ENCODE results near the gene ACSM3.
"Not testable (repeated sequence)": the region's sequence is repeated elsewhere in the genome, so short reads cannot be mapped to it uniquely, and the experiment has no call there.

Gene ACSM3

GRCh38 chr16:20805684-20806167 is 41.9 kb downstream of the ACSM3 start:
- DNase-seq (ENCODE audit: low read depth in 2 of 2), result not testable (repeated sequence)

- peak; percentile 69 to 70 for DNase-seq (ENCODE audit: low read depth in 2 of 2)
These were observed 42.6 kb downstream of the ACSM3 start, which contains the start of the genes ERI2 and REXO5 for GRCh38 chr16:20806168-20807050. ERI2 (minus strand) TSS chr16:20806472; CDS start chr16:20806430, 42 bp downstream. REXO5 (plus strand) TSS chr16:20806527; CDS start chr16:20806954, 427 bp downstream.

DNA sequence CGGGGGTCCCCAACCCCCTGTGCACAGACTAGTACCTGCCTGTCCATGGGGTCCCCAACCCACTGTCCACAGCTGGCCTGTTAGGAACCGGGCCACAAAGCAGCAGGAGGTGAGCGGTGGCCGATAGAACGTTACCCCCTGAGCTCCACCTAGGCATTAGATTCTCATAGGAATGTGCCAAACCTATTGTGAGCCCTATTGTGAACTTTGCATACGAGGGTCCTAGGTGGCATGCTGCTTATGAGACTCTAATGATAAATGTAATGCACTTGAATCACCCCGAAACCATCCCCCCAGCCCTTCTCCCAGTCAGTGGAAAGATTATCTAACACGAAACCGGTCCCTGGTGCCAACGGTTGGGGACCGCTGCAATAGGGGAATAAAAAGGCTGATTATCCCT is 44.0 kb downstream of the ACSM3 start:
- no peak for DNase-seq (ENCODE audit: low read depth in 2 of 2)

DNA sequence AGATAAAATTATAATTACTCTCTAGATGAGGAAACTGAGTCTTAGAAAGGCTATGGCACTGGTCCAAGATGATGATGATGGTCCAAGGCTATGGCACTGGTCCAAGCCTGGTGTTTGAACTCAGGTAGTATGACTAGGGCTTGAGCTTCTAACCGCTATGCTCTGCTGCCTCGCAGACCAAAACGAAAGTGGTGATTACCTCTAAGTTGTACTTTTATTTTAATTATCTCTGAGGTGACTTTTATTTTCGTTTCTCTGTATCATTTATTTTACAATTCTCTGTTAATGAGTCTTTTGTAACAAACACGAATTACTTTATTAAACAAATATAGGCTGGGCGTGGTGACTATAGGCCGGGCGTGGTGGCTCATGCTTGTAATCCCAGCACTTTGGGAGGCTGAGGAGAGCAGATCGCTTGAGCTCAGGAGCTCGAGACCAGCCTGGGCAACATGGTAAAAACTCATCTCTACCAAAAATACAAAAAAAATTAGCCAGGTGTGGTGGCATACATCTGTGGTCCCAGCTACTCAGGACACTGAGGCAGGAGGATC is 48.1 kb downstream of the ACSM3 start:
- no peak for DNase-seq (ENCODE audit: low read depth in 2 of 2)

- DNase-seq (ENCODE audit: low read depth in 2 of 2), result no peak
These were observed 48.7 kb downstream of the ACSM3 start for GRCh38 chr16:20812510-20812909.

DNA sequence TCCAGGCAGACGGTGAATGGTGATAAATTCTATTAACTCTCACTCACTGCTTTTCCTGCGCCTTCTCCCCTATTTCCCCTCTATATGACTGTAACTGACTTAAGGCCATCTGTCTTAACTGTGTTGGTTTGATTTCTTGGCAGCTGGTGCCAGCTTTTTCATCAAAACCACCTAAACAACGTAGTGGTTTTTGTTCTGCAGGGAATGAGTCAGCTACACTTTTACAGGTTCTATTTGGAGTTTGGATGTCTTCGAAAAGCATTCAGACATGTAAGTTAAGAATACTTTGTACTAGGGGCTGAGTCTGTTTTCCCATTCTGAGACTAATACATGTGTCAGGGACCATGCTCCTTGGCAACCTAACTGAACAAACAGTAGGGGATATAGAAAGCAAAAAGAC is 51.0 kb downstream of the ACSM3 start:
- no peak for DNase-seq (ENCODE audit: low read depth in 2 of 2)

DNA sequence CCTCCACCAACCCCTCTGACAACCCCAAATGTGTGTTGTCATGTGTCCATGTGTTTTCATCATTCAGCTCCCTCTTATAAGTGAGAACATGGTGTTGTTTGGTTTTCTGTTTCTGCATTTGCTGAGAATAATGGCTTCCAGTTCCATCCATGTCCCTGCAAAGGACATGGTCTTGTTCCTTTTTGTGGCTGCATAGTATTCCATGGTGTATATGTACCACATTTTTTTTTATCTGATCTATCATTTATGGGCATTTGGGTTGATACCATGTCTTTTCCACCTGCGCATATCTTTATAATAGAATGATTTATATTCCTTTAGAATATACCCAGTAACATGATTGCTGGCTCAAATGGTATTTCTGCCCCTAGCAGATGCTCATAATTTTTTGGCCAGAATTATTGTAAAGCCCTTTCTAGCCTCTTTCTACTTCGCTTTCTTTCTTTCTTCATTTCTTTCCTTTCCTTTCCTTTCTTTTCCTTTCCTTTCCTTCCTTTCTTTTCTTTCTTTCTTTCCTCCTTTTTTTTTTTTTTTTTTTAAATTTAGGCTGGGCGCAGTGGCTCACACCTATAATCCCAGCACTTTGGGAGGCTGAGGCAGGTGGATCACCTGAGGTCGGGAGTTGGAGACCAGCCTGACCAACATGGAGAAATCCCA is 55.2 kb downstream of the ACSM3 start:
- no peak for DNase-seq (ENCODE audit: low read depth in 2 of 2)

DNA sequence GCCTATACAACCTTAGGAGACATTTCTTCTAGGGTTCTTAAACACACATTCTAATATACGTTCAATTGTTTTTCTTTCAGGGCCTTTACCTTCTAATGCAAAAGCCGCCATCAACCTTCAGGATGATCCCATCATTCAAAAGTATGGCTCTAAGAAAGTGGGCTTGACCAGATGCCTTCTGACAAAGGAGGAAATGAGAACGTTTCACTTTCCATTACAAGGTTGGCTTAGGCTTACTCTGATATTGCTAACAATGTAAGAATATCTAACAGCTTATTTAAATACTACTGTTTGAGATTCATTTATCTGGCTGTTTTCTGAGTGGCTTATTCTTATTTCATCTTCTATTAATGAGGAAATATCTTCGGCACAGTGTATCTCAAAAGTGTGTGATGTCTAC is 57.9 kb downstream of the ACSM3 start:
- no peak for DNase-seq (ENCODE audit: low read depth in 2 of 2)

DNA sequence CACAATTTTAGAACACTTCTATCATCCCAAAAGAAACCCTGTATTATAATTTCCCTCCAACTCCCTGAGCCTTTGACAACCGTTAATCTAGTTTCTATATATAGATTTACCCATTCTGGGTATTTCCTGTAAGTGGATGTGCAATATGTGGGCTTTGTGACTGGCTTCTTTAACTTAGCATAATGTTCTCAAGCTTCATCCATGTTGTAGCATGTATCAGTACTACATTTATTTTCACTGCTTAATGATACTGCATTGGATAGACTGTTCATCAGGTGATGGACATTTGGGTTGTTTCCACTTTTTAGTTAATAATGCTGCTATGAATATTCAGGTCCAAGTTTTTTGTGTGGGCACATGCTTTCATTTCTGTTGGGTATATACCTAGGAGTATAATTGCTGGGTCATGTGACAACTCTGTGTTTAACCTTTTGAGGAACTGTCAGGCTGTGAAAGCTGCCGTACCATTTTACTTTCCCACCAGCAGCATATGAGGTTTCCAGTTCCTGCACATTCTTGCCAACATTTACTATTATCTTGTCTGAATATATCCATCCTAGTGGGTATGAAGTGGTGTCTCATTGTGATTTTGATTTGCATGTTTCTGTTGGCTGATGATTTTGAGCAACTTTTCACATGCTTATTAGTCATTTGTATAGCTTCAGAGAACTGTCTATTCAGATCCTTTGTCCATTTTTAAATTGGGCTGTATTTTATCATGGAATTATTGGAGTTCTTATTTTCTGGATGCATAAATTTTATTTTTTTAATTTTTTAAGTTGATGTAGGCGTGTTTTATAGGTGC is 58.9 kb downstream of the ACSM3 start:
- no peak for DNase-seq (ENCODE audit: low read depth in 2 of 2)

DNA sequence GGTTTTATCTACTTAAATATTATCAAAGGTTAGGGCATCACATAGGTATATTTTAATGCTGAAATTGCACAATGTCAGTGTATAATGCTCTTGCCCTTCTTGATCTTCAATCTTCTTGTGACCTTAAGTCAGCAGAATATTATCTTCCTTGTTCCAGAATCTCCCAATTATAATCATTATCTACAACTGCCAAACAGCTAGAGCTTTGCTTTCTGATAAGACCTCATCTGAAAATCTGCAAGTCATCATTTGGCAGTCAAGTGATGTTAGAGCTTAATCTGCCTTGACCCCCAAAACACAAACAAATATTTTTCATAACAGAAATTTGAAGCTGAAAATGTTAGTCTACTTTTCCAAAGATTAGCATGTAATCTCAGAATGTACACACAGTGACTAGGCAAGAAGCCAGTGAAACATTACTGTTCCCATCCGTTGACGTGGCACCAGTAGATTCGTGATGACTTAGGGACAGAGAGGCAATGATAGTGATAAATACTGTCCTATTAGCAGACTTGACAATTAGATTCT is 62.3 kb downstream of the ACSM3 start:
- DNase-seq (ENCODE audit: low read depth in 2 of 2), result no peak

GRCh38 chr16:20829536-20829935 is 65.7 kb downstream of the ACSM3 start:
- no peak for DNase-seq (ENCODE audit: low read depth in 2 of 2)

DNA sequence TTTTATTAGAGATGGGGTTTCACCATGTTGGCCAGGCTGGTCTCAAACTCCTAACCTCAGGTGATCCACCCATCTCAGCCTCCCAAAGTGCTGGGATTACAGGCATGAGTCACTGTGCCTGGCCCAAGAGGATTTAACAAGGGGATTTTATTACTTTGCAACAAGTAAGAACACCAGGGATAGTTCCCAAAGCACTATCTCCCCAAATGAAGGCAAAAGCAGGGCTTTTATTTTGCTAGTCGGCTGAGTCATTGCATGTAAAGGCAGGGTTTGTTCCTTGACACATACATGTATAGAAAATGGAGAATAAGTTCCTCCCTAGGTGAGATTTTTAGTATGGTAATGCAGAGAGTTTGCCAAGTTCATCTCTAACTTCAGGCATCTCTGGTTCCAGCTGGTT is 66.6 kb downstream of the ACSM3 start:
- no peak for DNase-seq (ENCODE audit: low read depth in 2 of 2)

DNA sequence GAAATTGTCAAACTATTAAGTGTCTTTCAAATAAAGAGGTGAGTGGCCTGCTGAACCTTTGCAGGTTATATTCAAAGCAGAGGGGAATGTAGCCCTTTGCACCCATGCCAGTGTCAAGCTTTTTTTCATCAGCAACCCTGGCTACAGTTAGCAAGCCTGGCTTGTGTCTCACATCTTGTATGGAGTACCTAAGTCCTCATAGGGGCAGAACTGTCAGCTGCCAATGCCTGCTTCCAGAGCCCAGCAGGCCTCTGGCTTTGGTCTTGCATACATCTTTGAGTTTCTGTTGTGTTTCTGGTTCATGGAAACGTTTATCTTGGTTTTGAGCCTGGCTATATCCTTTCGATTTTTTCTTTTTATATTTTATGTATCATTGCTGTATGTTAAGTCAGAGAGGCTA is 69.3 kb downstream of the ACSM3 start:
- no peak for DNase-seq (ENCODE audit: low read depth in 2 of 2)

- no peak for DNase-seq (ENCODE audit: low read depth in 2 of 2)
These were observed 74.4 kb downstream of the ACSM3 start for GRCh38 chr16:20838240-20838639.

DNA sequence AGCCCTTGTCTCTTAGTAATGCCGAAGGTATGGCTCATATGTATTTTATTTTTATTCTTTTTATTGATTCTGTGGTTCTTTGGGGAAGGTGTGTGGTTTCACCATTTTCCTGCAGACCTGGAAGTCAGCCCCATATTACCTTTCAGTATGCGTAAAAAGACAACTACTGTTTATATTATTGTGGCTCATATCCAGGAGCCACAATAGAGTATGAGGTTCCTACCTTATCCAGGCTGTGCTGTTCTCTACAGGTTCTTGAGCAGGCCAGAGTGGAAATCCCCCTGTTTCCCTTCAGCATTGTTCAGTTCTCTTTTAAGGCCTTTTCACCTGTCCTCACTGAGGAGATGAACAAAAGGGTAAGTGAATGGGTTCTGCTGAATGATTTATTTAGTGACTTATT is 75.7 kb downstream of the ACSM3 start:
- DNase-seq (ENCODE audit: low read depth in 2 of 2), result no peak

DNA sequence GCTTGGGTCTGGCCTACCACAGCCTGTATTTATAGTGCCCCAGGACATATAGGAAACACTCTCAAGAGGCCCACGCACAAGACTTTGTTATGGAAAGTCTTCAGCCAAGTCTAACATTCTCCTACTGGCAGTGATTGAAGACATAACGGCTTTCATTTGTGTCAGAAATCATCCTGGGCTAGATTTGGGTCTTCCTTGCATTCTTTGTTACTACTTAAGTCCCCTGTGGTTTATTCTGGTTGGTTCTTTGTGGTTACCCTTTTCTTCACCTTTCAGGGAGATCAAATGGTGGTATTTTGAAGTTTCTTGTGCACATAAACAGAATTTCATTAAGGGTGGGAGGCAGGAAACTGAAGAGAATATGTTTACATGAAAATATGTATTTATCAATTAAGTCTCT is 80.2 kb downstream of the ACSM3 start:
- DNase-seq (ENCODE audit: low read depth in 2 of 2), result no peak

GRCh38 chr16:20844588-20844987 is 80.8 kb downstream of the ACSM3 start:
- DNase-seq (ENCODE audit: low read depth in 2 of 2), result no peak

DNA sequence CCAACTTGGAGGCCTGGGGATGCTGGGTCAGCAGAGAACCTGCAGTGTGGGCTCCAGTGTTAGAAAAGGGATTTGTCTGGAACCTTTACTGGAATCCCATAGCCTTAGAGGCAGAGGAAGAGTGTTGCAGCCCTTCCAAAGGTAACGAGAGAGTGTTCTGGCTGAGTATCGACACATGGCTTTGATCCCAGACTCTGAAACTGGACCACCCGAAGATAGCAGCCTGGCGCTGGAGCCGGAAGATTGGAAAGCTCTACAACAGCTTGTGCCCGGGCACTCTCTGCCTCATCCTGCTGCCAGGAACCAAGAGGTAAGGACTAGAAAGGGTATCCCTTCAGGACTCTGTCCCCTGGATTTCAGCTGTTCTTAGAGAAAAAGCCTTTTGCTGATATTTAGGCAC is 82.2 kb downstream of the ACSM3 start:
- no peak for DNase-seq (ENCODE audit: low read depth in 2 of 2)

DNA sequence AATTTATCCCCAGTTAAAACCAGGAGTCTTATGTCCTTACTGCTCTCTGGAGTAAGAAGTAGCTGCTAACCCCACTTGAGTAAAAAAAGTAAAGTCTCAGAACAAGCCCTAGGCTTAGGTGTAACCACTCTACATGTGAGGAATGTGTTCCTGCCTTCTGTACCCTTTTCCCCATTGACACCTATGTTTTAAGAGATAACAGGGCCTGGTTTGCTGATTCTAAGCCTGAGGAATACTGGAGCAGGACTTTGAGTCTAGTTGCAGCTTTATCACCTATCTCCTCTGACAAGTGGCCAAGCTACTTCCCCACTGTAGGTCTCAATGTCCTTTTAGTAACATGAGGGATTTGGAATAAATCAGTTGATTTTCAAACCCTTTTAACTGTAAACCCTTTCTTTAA is 82.7 kb downstream of the ACSM3 start:
- no peak for DNase-seq (ENCODE audit: low read depth in 2 of 2)

Data from stimulated activated CD8-positive, alpha-beta memory T cell treated with anti-CD3 and anti-CD28 coated beads, Interleukin-15, amount 100 ng/mL, for 48 hours (primary cell).